GM19372 (cell line): ENCODE results near the gene RAP1GAP2.
"Not testable (repeated sequence)": the region's sequence is repeated elsewhere in the genome, so short reads cannot be mapped to it uniquely, and the experiment has no call there.

Experiments used
- ATAC-seq: cut with Tn5 transposase; IDR thresholded peaks from one replicate; pipeline ENCODE4 v1.9.1; 2021; ENCODE audit warnings: mild to moderate bottlenecking, low read depth, moderate library complexity; ENCODE audit not compliant: unreplicated experiment

Gene RAP1GAP2

GRCh38 chr17:2878751-2879254 is 82.6 kb downstream of the RAP1GAP2 start:
- no peak for ATAC-seq

GRCh38 chr17:2880050-2880449 is 83.8 kb downstream of the RAP1GAP2 start:
- no peak for ATAC-seq

GRCh38 chr17:2881295-2881694 is 85.1 kb downstream of the RAP1GAP2 start:
- ATAC-seq: no peak

GRCh38 chr17:2883544-2884213 is 87.4 kb downstream of the RAP1GAP2 start:
- no peak for ATAC-seq

GRCh38 chr17:2885733-2886132 is 89.5 kb downstream of the RAP1GAP2 start:
- no peak for ATAC-seq

- no peak for ATAC-seq
These were observed 92.1 kb downstream of the RAP1GAP2 start for GRCh38 chr17:2888326-2888725.

GRCh38 chr17:2889256-2889655 is 93.0 kb downstream of the RAP1GAP2 start:
- no peak for ATAC-seq

GRCh38 chr17:2890778-2891177 is 94.5 kb downstream of the RAP1GAP2 start:
- ATAC-seq: not testable (repeated sequence)

- ATAC-seq: no peak
These were observed 96.2 kb downstream of the RAP1GAP2 start for GRCh38 chr17:2892305-2892971.

GRCh38 chr17:2893422-2893914 is 97.2 kb downstream of the RAP1GAP2 start:
- ATAC-seq: no peak

GRCh38 chr17:2894782-2895181 is 98.5 kb downstream of the RAP1GAP2 start:
- ATAC-seq: no peak

- ATAC-seq: no peak
These were observed 101.4 kb downstream of the RAP1GAP2 start for GRCh38 chr17:2897605-2898004.

- ATAC-seq: no peak
These were observed 102.2 kb downstream of the RAP1GAP2 start for GRCh38 chr17:2898255-2898926.

- ATAC-seq: no peak
These were observed 103.7 kb downstream of the RAP1GAP2 start for GRCh38 chr17:2899906-2900305.

GRCh38 chr17:2900842-2901241 is 104.6 kb downstream of the RAP1GAP2 start:
- ATAC-seq: no peak

GRCh38 chr17:2901582-2901981 is 105.3 kb downstream of the RAP1GAP2 start:
- ATAC-seq: no peak

GRCh38 chr17:2902546-2902945 is 106.3 kb downstream of the RAP1GAP2 start:
- no peak for ATAC-seq

- ATAC-seq: no peak
These were observed 107.1 kb downstream of the RAP1GAP2 start for GRCh38 chr17:2903193-2903974.

- ATAC-seq: no peak
These were observed 107.9 kb downstream of the RAP1GAP2 start for GRCh38 chr17:2904135-2904534.

- no peak for ATAC-seq
These were observed 109.0 kb downstream of the RAP1GAP2 start for GRCh38 chr17:2905269-2905668.
